Measurements from ENCODE around the gene CST9L.

The CST9L gene, protein sequence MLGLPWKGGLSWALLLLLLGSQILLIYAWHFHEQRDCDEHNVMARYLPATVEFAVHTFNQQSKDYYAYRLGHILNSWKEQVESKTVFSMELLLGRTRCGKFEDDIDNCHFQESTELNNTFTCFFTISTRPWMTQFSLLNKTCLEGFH

DNA sequence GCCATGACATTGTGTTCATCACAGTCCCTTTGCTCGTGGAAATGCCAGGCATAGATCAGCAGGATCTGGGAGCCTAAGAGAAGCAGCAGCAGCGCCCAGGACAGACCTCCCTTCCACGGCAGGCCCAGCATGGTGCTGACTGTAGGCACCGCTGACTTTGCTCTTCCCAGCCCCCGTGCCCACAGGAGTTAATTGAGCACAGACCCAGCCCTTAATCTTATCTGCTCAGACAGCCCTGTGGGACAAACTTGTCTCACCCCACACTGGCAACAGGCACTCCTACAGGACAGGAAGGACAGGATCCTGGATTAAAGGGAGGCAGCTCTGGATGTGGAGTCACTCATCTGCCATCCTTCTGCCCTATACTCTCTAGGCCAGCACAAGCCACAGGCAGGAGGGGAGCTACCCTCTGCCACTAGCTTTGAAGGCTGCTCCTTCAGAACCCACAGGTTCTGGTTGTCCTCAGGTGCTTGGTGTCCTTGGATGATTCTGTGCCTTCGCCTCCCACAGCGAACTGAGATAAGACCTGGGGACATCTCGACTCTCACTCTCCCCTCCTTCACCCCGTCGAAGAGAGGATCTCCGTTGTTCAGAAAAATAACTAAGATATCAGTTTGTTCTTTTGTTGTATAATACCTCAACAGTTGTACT lies at the start of gene CST9L:
Gene CST9L (minus strand): TSS at position 165 of the 651 bp plus-strand sequence. CDS start 34 bp downstream, at position 131.
- DNase-seq (ENCODE audit: low spot score) = no peak

DNA sequence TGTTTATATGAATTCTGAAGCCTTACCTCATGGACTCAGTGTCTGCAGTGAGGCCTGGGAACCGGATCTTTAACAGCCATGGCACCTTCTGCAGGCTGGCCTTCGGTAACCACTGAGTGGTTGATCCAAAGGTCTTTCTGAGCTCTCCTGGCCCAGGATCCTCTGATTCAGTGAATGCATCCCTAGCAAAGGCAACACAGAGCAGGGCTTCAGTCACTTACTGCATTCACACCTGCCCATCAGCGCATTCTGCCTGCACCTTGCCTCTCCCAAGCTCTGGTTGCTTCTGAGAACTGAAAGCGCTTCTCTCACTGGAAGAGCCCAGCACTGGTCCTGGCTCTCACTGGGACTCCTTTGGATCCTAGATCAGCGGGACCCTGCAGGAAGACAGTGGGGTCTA lies 45.9 kb upstream of the CST9L start:
- DNase-seq (ENCODE audit: low spot score) = no peak

DNA sequence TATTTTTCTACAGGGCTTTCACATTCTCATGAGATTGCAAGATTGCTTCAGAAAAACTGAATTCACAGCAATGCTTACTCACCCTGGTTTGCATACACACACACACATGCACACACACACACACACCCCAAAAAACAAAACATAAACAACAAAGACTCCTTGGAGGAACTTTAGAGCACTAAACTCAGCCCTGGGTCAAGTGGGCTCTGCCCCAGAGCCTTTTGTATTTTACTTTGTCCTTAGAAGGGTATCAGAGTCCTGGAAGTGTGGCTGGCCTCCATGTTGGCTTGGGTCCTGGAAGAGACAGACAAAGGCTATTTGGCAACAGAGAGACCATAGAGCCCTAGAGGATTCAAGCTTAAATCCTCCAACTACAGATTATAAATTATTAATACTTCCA lies 45.4 kb upstream of the CST9L start:
- DNase-seq (ENCODE audit: low spot score) = no peak

DNA sequence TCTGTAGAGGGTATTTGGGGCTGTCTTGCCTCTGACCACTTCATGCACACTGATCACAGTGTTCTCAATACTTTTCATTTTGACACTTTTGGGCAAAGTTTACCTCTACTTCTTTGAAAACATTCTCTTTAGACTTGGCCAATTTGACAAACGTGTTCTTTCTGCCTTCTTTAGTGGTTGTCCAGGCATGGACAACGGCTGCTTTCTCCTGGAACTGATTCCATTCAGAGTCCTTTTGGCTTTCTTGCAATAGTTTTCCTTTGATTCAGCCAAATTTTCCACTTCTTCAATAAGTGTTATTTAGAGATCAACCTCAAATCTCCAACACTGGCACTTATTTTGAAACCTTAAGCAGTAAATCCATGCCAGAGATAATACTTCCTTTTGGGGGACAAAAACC lies 44.1 kb upstream of the CST9L start:
- no peak for DNase-seq (ENCODE audit: low spot score)

DNA sequence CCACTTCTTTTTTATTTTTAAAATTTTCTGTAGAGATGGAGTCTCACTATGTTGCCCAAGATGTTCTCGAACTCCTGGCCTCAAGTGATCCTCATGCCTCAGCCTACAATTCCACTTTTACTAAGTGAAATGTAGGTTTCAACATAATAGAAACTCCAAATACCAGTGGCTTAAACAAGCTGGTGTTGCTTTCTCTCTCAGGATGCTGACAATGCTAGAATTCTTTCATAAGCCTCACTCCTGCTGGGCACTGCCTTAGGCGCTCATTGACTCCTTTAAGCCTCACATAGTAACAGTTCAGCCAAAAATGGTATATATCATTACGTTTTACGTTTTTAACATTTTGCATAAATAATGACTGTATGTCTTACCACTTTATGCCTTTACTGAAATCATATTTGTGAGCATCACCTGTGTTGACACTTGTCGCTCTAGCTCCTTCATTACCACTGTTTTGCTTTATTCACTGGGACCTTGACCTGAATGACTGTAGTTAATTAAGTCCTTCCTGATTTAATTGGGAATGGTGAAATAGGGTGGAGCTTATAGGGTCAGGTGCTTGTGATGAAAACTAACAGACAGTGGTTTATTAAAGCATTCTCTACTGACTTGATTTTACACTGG lies 41.3 kb upstream of the CST9L start:
- DNase-seq (ENCODE audit: low spot score) = no peak

DNA sequence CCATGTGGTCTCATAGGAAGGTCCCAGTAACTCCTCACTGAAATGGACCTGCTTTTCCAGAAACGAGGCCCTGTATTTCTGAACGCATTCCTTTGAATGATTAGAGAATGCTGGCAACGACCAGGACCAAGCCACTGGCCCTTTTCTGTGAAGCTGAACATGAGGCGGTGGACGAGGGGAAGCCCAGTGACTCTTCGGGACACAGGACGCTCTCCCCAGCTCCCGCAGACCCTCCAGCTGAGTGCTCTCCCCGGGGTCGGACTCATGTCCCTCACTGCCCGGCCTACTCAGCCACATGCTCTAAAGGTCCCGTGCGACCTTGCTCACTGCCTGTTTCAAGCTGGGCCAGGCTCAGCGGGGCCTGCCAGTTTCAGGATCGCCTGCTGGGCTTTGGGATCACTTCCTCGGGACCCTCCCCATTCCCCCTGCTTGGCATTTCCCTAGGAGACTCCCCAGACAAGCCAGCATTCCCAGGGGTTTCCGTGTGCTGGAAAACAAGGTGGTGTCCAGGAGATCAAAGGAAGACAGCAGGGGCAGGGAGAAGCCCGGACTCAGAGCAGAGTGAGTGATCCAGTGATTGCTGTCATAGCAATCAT lies 40.1 kb upstream of the CST9L start:
- no peak for DNase-seq (ENCODE audit: low spot score)

DNA sequence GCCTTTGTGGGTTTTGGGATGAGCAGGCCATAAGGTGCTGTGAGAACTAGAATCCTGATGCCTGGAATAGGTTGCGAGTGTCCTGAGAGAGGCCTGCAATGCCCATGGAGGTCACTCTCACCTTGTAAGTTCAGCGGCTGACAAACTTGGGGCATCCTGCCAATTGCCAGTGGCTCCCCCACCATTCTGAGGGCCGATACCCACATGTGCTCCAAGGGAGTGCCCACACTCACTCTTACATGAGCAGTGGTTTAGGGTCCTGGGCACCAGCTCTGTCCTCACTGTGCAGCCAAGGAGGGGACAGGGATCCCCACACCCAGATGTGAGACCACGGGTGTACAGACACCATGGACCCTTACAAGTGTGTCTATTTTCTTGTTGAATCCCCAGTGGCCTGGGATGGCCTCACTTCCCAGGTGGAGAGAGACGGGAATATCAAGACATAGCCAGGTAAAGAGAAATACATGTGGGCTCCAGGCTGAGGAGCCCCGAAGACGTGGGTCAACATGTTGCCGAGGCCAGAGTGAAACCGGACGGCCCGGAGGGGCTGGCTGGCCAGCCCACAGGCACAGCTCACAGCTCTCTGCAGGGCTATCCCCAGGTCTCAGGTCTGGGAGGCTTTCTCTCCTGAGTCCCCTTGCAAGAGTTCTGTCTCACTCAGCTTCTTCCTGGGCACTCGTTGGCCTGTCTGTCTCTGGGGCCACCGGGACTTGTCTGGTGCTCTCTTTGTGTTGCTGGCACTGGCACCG lies 39.4 kb upstream of the CST9L start:
- DNase-seq (ENCODE audit: low spot score) = no peak

DNA sequence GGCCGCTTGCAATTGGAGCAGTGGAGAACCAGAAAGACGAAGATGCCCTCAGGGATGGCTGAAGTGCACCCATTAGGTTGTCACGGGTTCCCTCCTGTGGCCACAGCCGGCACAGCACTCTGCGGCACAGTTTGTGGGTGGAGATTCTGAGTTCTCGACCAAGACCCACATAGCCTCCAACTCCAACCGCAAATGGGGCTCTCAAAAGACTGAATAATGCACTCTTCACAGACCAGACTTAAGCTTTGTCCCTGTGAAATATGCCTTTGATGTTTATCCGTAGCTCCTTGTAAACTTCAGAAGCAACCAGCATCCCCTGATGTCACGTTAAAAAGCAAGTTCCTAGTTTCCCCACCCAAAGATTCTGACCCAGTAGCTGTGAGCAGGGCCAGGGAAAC lies 38.4 kb upstream of the CST9L start:
- DNase-seq (ENCODE audit: low spot score) = peak; percentile 93

DNA sequence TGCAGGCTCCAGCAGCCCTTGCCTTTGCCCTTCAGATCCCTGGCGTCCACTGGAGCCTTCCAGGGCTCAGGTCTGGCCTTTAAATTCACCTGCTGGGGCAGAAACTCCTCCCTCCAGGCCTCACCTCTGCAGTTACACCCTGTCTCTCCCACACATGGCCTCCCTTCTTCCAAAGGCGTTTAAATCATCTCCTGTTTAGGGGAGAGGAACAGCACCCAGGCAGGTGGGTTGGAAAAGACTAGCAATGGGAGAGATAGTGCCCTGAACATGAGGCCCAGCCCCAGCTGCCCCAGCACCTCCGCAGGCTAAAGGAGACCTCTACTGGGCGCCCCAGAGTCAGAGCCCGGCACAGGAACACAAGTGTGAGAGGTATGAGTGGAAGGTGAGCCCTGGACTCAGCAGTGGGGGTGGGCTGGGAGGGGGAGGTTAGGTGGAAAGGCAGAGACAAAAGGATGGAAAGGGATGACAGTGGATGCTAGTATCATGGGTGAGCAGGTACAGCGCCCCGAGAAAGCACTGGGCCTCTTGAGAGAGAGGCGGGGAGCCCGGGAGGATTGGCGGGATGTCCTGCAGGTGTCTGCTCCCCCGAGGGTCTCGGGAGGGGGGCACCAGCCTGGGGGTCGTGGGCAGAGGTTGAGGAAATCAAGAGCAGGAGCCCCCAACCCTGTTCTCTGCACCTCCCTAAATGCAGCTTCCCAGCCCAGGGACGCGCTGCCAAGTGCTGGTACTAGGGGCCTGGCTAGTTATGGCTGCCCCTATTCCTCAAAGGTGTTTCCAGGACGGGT lies 37.8 kb upstream of the CST9L start, which contains the start of gene CST9:
Gene CST9 (minus strand): TSS at position 51 of the 785 bp plus-strand sequence. CDS start 53 bp downstream, outside the sequence.
- DNase-seq (ENCODE audit: low spot score) = no peak

DNA sequence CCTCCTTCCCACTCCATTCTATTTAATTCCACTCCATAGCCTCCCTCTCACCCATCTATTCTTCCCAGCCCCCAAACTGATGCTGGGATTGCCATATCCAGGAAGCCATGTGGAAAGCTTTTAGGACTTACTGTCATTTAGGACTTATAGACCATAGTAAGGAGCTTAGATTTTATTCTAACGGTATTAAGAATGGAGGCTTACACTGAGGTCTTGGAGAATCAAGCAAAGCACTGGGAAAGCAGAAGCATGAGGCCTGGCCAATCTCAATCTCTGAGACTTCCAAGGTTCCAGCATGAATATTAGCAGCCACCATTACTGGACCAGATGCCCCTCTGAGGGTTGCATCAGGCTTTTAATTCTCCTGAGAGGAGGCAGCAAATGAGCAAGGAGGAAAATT lies 36.0 kb upstream of the CST9L start:
- no peak for DNase-seq (ENCODE audit: low spot score)

DNA sequence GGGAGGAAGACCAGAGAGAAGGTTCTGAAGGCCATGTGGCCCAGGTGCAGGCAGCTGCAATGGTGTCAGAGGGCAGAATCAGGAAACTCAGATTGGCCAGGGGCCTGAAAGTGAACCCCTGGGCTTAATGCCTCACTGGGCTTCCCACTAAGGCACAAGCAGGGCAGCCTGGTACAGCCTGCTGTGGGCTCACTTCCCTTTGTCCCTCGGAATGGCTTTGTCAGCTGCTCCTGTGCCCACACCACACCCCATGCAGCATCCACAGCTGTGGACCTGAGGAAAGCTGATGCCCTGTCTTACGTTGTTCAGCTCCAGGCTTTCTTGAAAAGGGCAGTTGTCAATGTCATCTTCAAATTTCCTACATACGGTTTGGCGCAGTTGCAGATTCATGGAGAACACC lies 35.0 kb upstream of the CST9L start:
- no peak for DNase-seq (ENCODE audit: low spot score)

DNA sequence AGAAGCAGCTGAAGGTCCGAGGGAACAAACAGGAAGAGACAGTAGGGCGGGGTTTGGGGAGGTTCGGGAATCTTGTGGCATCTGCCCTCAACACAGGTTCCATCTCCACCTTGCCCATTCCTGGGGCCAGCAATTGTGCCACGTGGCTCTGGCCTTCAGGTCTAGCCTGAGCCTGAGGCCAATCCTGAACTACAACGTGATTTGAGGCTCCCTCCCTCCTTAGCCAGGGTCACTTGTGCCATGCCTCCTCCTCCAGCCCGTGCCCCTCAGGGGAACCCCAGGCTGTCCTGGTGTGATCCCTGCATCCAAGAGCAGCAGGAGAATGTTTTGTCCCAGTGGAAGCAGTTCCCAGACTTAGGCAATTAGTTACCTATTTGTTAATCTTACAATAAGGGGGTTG lies 34.4 kb upstream of the CST9L start:
- DNase-seq (ENCODE audit: low spot score) = no peak

DNA sequence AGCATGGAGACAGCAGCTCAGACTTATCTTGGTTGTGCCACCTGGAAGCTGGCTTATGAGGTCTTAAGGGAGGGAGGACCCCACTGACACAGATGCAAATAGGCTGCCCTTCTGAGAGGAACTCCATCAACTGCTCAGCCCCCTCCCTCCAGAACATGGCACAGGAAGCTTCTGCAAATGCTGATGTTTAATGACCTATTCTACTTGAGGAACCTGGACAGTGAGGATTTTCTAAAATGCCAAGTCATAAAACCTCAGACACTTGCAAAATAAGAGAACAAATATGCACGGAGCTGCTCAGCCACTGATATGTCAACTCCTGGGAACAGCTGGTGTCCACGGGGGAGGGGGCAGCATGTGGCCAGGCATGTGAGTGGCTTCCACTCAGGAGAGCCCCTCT lies 34.0 kb upstream of the CST9L start:
- no peak for DNase-seq (ENCODE audit: low spot score)

DNA sequence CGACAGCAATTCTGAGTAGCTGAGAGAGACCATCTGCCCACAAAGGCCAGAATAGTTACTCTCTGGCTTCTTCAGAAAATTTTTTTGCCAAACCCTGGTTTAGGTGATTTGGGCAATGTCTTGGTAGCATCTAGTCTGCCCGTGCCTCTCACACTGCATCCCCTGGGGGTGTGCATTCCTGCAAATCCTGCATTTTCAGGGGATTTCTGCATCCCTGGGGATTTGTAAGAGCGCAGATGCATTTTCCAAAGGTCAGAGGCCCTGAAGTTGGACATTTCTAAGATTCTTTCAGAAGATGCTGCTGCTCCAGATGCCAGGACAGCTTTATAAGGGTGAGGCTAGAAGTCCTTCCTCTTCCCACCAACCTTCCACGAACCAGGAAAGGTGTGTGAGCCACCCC lies 33.4 kb upstream of the CST9L start:
- no peak for DNase-seq (ENCODE audit: low spot score)

DNA sequence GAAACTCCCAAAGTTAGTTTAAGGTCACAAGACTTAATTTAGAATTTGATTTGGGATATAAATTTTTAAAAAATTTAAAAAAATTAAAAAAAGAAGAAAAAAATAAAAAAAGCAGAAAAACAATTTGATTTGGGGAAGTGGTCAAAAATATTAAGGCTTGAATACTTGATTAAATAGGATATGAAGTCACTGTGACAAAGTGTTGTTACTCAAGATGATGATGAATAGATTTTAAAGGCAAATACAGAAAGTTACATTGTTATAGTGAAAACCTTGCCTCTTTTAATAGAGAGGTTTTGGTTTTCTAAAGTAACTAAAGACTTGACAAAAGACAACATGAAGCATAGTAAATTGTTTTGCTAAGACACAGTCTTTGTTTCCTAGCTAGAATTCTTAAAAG lies 30.2 kb upstream of the CST9L start:
- DNase-seq (ENCODE audit: low spot score) = no peak

DNA sequence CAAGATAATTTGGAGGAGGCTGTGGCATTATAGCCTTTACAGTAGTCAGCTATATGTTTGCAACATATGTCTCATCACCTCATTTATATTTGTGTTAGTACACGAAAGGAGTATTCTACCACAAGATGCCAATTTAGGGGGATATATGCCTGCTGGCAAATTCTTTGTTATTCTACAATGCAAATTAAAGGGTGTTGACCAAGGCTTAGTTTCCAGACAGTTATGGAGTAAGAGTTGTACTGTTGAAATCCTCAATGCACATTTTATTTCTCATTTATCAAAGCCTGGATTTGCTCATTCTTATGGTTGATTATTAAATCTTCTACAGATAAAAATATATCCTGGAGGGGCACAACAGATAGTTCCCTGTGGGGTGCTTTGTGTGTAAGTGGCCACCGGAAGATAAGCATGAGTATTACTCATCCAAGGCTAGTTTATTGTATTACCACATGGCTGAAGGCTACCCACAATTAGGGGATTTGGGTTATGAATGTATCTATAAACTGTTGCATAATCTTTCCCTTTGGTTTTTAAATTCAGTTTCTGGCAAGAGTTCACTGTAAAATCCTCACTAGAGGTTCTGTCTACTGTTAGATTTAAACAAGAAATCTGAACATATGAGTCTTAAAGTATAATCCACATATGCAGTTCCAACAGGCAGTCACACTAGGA lies 28.4 kb upstream of the CST9L start:
- no peak for DNase-seq (ENCODE audit: low spot score)

DNA sequence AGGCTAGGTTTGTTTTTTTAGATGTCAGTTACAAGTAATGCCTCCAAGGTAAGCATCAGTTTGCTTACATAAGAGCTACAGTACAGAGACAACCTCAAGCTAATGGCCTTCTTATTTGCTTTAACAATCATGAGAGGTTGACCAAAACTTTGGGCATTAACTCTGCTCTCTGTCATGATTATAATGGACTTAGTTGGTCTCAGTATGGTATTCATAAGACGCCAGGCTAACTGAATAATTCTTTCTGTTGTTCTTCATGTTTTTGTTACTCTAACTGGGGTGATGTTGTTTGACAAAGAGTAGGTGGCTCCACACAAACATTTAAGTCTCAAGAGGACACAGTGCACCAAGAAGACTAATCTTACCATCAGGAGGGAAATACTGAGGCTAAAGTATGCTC lies 27.7 kb upstream of the CST9L start:
- no peak for DNase-seq (ENCODE audit: low spot score)

DNA sequence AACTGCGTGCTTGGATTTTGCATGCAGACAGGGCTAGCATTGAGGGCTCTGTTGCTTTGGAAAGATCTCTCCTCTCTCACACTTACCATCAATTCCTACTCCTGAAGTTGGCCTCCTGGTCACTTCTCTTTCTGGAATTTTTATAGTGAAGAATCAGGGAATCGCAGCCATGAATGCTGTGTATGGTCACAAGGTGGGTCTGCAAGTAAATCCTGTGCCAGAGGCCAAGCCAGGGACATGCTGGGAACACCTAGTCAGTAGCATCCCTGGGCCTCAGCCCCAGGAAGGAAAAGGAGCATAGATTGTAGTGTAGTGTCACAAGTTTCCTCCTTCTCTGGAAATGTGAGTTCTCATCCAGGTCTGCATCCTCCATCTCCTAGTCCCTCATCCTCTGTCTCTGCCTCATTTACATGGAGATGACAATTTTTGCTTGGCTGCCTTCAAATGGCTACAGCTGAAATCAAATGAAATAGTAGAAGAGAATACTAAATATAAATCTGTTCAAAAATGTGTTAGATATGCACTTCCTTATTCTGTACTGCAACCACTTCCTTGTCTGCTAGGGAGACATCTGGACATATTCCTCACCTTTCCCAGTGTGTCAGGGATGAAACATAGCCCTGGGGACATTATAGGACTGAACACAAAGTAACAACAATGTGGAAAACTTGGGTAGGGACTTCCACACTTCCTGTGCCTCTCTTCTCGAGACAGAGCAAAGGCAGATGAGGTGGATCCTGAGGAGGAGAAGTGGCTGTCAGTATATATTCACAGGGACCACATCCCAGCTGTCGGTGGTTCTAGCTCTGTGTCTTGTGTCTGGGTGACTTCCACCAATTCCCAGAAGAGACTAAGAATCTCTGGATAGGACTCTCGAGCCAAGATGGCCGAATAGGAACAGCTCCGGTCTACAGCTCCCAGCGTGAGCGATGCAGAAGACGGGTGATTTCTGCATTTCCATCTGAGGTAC lies 20.4 kb upstream of the CST9L start:
- no peak for DNase-seq (ENCODE audit: low spot score)

DNA sequence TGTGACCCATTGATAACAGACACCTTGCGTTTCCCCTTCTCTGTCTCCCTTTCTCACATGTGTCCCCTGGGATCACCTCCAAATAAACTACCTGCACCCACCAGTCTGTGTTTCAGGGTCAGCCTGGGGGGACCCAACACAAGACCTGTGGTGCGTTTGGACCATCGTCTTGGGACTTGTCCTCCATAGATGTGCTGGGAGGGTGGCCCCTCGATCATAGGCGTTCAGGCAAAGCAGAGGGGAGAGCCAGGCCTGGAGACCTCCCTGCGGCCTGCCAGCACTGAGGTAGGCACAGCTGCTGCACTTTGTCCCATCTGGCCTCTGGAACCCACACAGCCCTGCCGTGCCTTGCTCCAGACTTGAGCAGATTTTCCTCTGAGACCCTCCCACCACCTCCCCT lies 19.3 kb upstream of the CST9L start:
- DNase-seq (ENCODE audit: low spot score) = no peak
